OCI-LY7 (cell line): ENCODE results near the gene ACP1.

Experiments used
- CTCF ChIP-seq: fragments of 200-600 bp; sonication (generic); conservative IDR thresholded peaks from 2 replicates; pipeline ENCODE4 v1.5.1; 2014; ENCODE audit warnings: mild to moderate bottlenecking, antibody characterized with exemption, low read length, moderate library complexity, mixed read lengths
- EZH2phosphoT487 ChIP-seq: fragments of 200-600 bp; sonication (generic); IDR thresholded peaks from 2 replicates; pipeline ENCODE4 v1.6.1; 2018; ENCODE audit warnings: low read depth, borderline replicate concordance, mild to moderate bottlenecking, mixed run types, antibody characterized with exemption, low read length, moderate library complexity, mixed read lengths

- TF ChIP-seq CTCF (no peak), EZH2phosphoT487 (no peak)
Measured at GRCh38 chr2:323035-323434, 58.3 kb downstream of the ACP1 start.
